ENCODE measurements around the gene PRKG1. TPM values are rescaled to one million over a fixed set of nuclear protein-coding genes. Genes with fewer than 3 reads are reported as not detected.

The PRKG1 gene
- total RNA-seq, 4 donors from 2014 or later, result 1.2 to 6.5 (median 2.7) TPM

DNA sequence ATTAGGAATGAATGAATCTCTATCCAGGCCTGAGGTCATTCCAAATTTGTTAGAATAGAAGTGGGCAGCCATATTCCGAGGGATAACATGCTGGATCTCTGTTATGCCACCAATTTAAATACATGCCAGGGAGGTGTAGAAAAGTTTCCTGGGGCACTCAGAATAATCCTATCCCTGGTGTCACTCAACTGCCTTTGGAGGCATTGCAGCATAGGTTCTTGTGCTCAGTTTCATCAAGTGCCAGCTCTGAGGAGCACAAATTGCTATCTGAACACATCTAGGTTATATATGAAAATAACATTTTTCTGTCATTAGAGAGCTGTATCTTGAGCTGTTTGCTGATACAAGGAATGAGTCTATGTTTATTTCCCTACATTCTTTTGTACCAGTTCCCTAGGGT is 427.8 kb downstream of the PRKG1 start:
- WGBS, result 75% methylated on average over 1 of the region's 1 CpG

GRCh38 chr10:51503378-51503777 is 429.1 kb downstream of the PRKG1 start:
- no peak for DNase-seq (ENCODE audit: low spot score in 2 of 2)
- H3K4me1 ChIP-seq, result no peaks in the 10 kb centered on the region
- no peak overlapping the region for H3K4me3 ChIP-seq
- WGBS, result 57% methylated on average over 1 of the region's 1 CpG
- no peak overlapping the region for H3K27ac ChIP-seq
- no peaks in the 10 kb centered on the region for H3K9me3 ChIP-seq
- H3K36me3 ChIP-seq, result no peaks in the 10 kb centered on the region
- H3K27me3 ChIP-seq, result no peaks in the 10 kb centered on the region
- TF ChIP-seq POLR2AphosphoS5 (IDR thresholded peaks at IDR 0.05), result no peak
- TF ChIP-seq CTCF (IDR thresholded peaks at IDR 0.05), result no peak
- no peak for TF ChIP-seq EP300 (IDR thresholded peaks at IDR 0.05)
- TF ChIP-seq POLR2A (IDR thresholded peaks at IDR 0.05), result no peak

More for the DNA sequence above, 427.8 kb downstream of the PRKG1 start:
- no peak overlapping the region for H3K4me3 ChIP-seq
- no peak for TF ChIP-seq CTCF (IDR thresholded peaks at IDR 0.05)
- TF ChIP-seq POLR2A (IDR thresholded peaks at IDR 0.05), result no peak
- no peak for TF ChIP-seq EP300 (IDR thresholded peaks at IDR 0.05)
- no peak for TF ChIP-seq POLR2AphosphoS5 (IDR thresholded peaks at IDR 0.05)
- no peaks in the 10 kb centered on the region for H3K27me3 ChIP-seq
- H3K36me3 ChIP-seq, result no peaks in the 10 kb centered on the region
- H3K27ac ChIP-seq, result no peak overlapping the region
- H3K9me3 ChIP-seq, result no peaks in the 10 kb centered on the region
- no peaks in the 10 kb centered on the region for H3K4me1 ChIP-seq
- DNase-seq (ENCODE audit: low spot score in 2 of 2), result no peak

DNA sequence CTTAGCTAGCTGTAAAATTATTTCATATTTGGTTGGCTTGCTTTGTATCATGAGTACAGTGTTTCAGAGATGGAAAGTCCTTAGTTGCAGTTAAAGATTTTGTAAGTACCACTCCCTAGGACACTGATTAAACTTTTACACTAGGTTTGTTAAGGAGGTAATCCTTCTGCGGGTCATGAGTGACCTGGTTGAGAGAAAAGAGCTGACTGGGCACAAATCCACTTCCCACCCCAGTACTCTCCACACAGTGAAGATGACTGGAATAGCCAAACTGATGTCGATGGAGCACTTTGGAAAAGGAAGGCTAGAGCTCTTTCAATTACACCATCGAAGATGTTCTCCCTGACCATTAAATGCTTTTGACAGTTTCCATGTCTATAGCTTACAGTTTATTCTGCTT is 433.2 kb downstream of the PRKG1 start:
- WGBS, result 91% methylated on average over 3 of the region's 3 CpGs
- Histone ChIP-seq H3K36me3 (no peaks in the 10 kb centered on the region), H3K4me1 (no peaks in the 10 kb centered on the region), H3K27ac (no peak overlapping the region), H3K27me3 (no peaks in the 10 kb centered on the region), H3K9me3 (no peaks in the 10 kb centered on the region), H3K4me3 (no peak overlapping the region)
- TF ChIP-seq EP300 (IDR thresholded peaks at IDR 0.05), result no peak
- DNase-seq (ENCODE audit: low spot score in 2 of 2), result no peak

- no peaks in the 10 kb centered on the region for H3K4me1 ChIP-seq
- no peak overlapping the region for H3K27ac ChIP-seq
- H3K27me3 ChIP-seq, result no peaks in the 10 kb centered on the region
- no peaks in the 10 kb centered on the region for H3K9me3 ChIP-seq
- 58% methylated on average over 2 of the region's 2 CpGs for WGBS
- TF ChIP-seq POLR2AphosphoS5 (IDR thresholded peaks at IDR 0.05), result no peak
- TF ChIP-seq POLR2A (IDR thresholded peaks at IDR 0.05), result no peak
- no peak for TF ChIP-seq EP300 (IDR thresholded peaks at IDR 0.05)
- no peak for TF ChIP-seq CTCF (IDR thresholded peaks at IDR 0.05)
- no peak for DNase-seq (ENCODE audit: low spot score in 2 of 2)
- no peak overlapping the region for H3K4me3 ChIP-seq
- H3K36me3 ChIP-seq, result no peaks in the 10 kb centered on the region
Measured at GRCh38 chr10:51508156-51508555, 433.9 kb downstream of the PRKG1 start.

GRCh38 chr10:51510231-51510630 is 435.9 kb downstream of the PRKG1 start:
- Histone ChIP-seq H3K4me3 (no peak overlapping the region), H3K36me3 (no peaks in the 10 kb centered on the region), H3K4me1 (no peaks in the 10 kb centered on the region), H3K27ac (no peak overlapping the region), H3K9me3 (no peaks in the 10 kb centered on the region), H3K27me3 (no peaks in the 10 kb centered on the region)
- no peak for TF ChIP-seq POLR2AphosphoS5 (IDR thresholded peaks at IDR 0.05)
- TF ChIP-seq POLR2A (IDR thresholded peaks at IDR 0.05), result no peak
- TF ChIP-seq CTCF (IDR thresholded peaks at IDR 0.05), result no peak
- TF ChIP-seq EP300 (IDR thresholded peaks at IDR 0.05), result no peak
- WGBS, result 67% methylated on average over 2 of the region's 2 CpGs
- DNase-seq (ENCODE audit: low spot score in 2 of 2), result no peak

- Histone ChIP-seq H3K4me3 (no peak overlapping the region), H3K27me3 (no peaks in the 10 kb centered on the region), H3K27ac (no peak overlapping the region), H3K4me1 (no peaks in the 10 kb centered on the region), H3K36me3 (no peaks in the 10 kb centered on the region), H3K9me3 (no peaks in the 10 kb centered on the region)
- WGBS, result 35% methylated on average over 2 of the region's 2 CpGs
- DNase-seq (ENCODE audit: low spot score in 2 of 2), result no peak
- TF ChIP-seq POLR2A (IDR thresholded peaks at IDR 0.05) (no peak), POLR2AphosphoS5 (IDR thresholded peaks at IDR 0.05) (no peak), CTCF (IDR thresholded peaks at IDR 0.05) (no peak), EP300 (IDR thresholded peaks at IDR 0.05) (no peak)
Measured at GRCh38 chr10:51521605-51522004, 447.3 kb downstream of the PRKG1 start.
